ENCODE data around the gene AQP1. TPM values are rescaled to one million over a fixed set of nuclear protein-coding genes. Genes with fewer than 3 reads are reported as not detected.

Gene AQP1
- 0.45 and 0.50 TPM in 2 replicates for total RNA-seq

DNA sequence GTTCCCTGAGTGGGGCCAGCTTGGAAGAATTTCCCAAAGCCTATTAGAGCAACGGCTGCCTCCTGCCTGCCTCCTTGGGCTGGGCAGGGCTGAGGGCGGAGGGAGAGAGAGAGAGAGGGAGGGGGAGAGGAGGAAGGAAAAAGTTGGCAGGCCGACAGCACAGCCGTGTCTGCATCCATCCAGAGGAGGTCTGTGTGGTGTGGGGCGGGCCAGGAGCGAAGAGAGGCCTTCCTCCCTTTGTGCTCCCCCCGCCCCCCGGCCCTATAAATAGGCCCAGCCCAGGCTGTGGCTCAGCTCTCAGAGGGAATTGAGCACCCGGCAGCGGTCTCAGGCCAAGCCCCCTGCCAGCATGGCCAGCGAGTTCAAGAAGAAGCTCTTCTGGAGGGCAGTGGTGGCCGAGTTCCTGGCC, at the start of gene AQP1:
TSS of gene AQP1 (plus strand) at position 293 of the 409 bp plus-strand sequence. CDS start at position 350, 57 bp downstream.

DNA sequence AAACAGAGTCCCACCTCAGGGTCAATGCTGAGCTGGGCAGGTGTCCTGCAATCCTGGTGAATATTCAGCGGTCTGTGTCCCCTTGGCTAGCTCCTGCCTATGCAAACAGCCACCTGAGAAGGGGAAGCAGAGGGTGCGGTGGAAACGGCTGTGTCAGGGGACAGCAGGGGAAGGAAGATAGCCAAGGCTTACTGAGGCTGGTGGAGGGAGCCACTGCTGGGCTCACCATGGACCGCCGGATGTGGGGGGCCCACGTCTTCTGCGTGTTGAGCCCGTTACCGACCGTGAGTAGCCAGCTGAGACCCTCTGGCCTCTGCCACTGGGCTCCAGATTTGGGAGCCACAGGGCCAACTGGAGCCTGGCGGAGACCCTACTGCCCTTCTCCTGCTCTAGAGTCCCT, 52.2 kb downstream of the AQP1 start, which contains the start of gene GHRHR:
TSS of gene GHRHR (plus strand) at position 112 of the 400 bp plus-strand sequence. CDS start at position 228, 116 bp downstream.

Other genes with a start within 250 kb of the AQP1 start
- not detected in 2 replicates for gene CRHR2, start 229.4 kb upstream of the AQP1 start, total RNA-seq
- gene INMT, start 159.7 kb upstream of the AQP1 start, total RNA-seq, result 2.1 and 2.5 TPM in 2 replicates
- gene MINDY4, start 140.4 kb upstream of the AQP1 start, total RNA-seq, result 5.1 and 6.7 TPM in 2 replicates
- gene GHRHR, start 52.1 kb downstream of the AQP1 start, total RNA-seq, result not detected in 2 replicates
- gene ADCYAP1R1, start 140.5 kb downstream of the AQP1 start, total RNA-seq, result not detected in 2 replicates